ENCODE data around the gene S100A2. TPM values are rescaled to one million over a fixed set of nuclear protein-coding genes. Genes with fewer than 3 reads are reported as not detected.
A peak's percentile ranks its signal among the peaks of the same experiment; 100 is the strongest.

Gene S100A2
- total and polyA plus RNA-seq, 2 of the 8 experiments (the other 6 are each of a cell fraction or from before 2014, with no cell fraction given) = 0.86 TPM; not detected in 1

GRCh38 chr1:153566414-153567371 is 1.0 kb upstream of the S100A2 start (continued):
- TF ChIP-seq BCL11A (IDR thresholded peaks at IDR 0.05; ENCODE audit: low read depth in 2 of 2, low read length in 2 of 2) = no peak
- TF ChIP-seq ATF2 (IDR thresholded peaks at IDR 0.05; ENCODE audit: low read length) = no peak
- TF ChIP-seq TAF1 (IDR thresholded peaks at IDR 0.05; ENCODE audit: low read depth, low read length) = 0 out of 2 replicates have a peak, but pooled peaks have one; percentile 18
- TF ChIP-seq HDAC2 (IDR thresholded peaks at IDR 0.05; ENCODE audit: borderline replicate concordance in 1 of 2, low read depth in 2 of 2, low read length in 2 of 2) = no peak
- TF ChIP-seq YY1 (IDR thresholded peaks at IDR 0.05; ENCODE audit: low read depth, low read length) = 0 out of 2 replicates have a peak, but pooled peaks have one; percentile 9
- TF ChIP-seq SP2 (IDR thresholded peaks at IDR 0.05; ENCODE audit: low read length) = no peak
- no peak for TF ChIP-seq SIN3A (conservative IDR thresholded peaks at IDR 0.05 in 1 of 2, IDR thresholded peaks at IDR 0.05 in 1 of 2; ENCODE audit: low read depth in 1 of 2, low read length in 2 of 2)
- peak; percentile 67; the same call in 1 of the 2 replicates for TF ChIP-seq MAFK (IDR thresholded peaks at IDR 0.05; ENCODE audit: low read depth, low read length)
- no peak for TF ChIP-seq KDM4A (IDR thresholded peaks at IDR 0.05; ENCODE audit: low read depth, low read length, severe bottlenecking)
- peak; percentile 96 for TF ChIP-seq JUN (IDR thresholded peaks at IDR 0.05; ENCODE audit: low read depth, low read length)
- TF ChIP-seq CTCF (IDR thresholded peaks at IDR 0.05; ENCODE audit: control extremely low read depth in 1 of 3, insufficient read depth in 1 of 3, low read depth in 1 of 3, low read length in 3 of 3) = no peak
- TF ChIP-seq PHF8 (conservative IDR thresholded peaks at IDR 0.05; ENCODE audit: low read depth, low read length) = no peak
- TF ChIP-seq USF2 (IDR thresholded peaks at IDR 0.05; ENCODE audit: low read length) = no peak
- no peak for TF ChIP-seq CTBP2 (IDR thresholded peaks at IDR 0.05; ENCODE audit: borderline replicate concordance, insufficient read depth, insufficient read length, low read length)
- no peak for TF ChIP-seq NANOG (IDR thresholded peaks at IDR 0.05; ENCODE audit: insufficient read depth, low read depth, low read length, poor library complexity, severe bottlenecking)
- no peak for TF ChIP-seq CEBPB (IDR thresholded peaks at IDR 0.05; ENCODE audit: low read depth, low read length)
